OCI-LY7 (cell line): Measurements from ENCODE around the gene TMEM127. TPM values are rescaled to one million over a fixed set of nuclear protein-coding genes. Genes with fewer than 3 reads are reported as not detected.
A peak's percentile ranks its signal among the peaks of the same experiment; 100 is the strongest.

Source experiments
- BruUV-seq: library from RNA; stranded (reverse); fragments of 400-500 nt; replicated peaks from 2 replicates; lab custom pipeline; 2021; lab: Mats Ljungman, UMichigan
- CTCF ChIA-PET: fragments of 300-600 bp; sonication (Branson Sonifier 250); formaldehyde crosslinking; loops from one replicate; lab custom pipeline; 2022; ENCODE audit warnings: antibody characterized with exemption; ENCODE audit not compliant: unreplicated experiment; lab: Charles Lee
- POLR2A ChIA-PET: fragments of 300-600 bp; sonication (Branson Sonifier 250); formaldehyde crosslinking; loops from one replicate; lab custom pipeline; 2022; ENCODE audit warnings: antibody characterized with exemption; lab: Charles Lee
- DNase-seq: peaks from one replicate; pipeline ENCODE4 v3.0.0-alpha.2; 2015; ENCODE audit warnings: low spot score
- H2AFZ ChIP-seq: fragments of 200-600 bp; sonication (generic), shearing (Covaris generic); 2 replicates; pipeline ENCODE4 v1.6.1; 2014; ENCODE audit warnings: mild to moderate bottlenecking, antibody characterized with exemption, low read length, moderate library complexity
- H3K27ac ChIP-seq: fragments of 200-600 bp; sonication (generic); 2 replicates; pipeline ENCODE4 v1.5.1; 2014; ENCODE audit warnings: mixed run types, low read depth, mild to moderate bottlenecking, moderate library complexity, low read length, inconsistent platforms; ENCODE audit not compliant: poor library complexity, severe bottlenecking
- H3K36me3 ChIP-seq: fragments of 200-600 bp; sonication (generic); 2 replicates; pipeline ENCODE4 v1.6.1; 2014; ENCODE audit warnings: mild to moderate bottlenecking, antibody characterized with exemption, low read length, moderate library complexity, mixed read lengths; ENCODE audit not compliant: insufficient read depth
- H3K4me1 ChIP-seq: fragments of 200-600 bp; sonication (generic); 2 replicates; pipeline ENCODE4 v1.5.1; 2014; ENCODE audit warnings: mild to moderate bottlenecking, low read length; ENCODE audit not compliant: insufficient read depth, poor library complexity, severe bottlenecking
- H3K4me2 ChIP-seq: fragments of 200-600 bp; sonication (generic); 2 replicates; pipeline ENCODE4 v1.6.1; 2014; ENCODE audit warnings: mild to moderate bottlenecking, low read length
- H3K4me3 ChIP-seq: fragments of 200-600 bp; sonication (generic); 2 replicates; pipeline ENCODE4 v1.5.1; 2014; ENCODE audit warnings: mild to moderate bottlenecking, low read depth, low read length; ENCODE audit not compliant: poor library complexity, severe bottlenecking
- H3K79me2 ChIP-seq: fragments of 200-600 bp; sonication (generic); 2 replicates; pipeline ENCODE4 v1.6.1; 2016; ENCODE audit warnings: low read depth, mild to moderate bottlenecking, low read length, moderate library complexity, mixed read lengths; ENCODE audit not compliant: insufficient read depth
- H3K9me2 ChIP-seq: fragments of 200-600 bp; sonication (generic); 2 replicates; pipeline ENCODE4 v1.6.1; 2016; ENCODE audit warnings: mild to moderate bottlenecking, low read length, mixed read lengths; ENCODE audit not compliant: insufficient read depth
- H3K9me3 ChIP-seq: fragments of 200-600 bp; sonication (generic); 2 replicates; pipeline ENCODE4 v1.6.1; 2014; ENCODE audit warnings: mild to moderate bottlenecking, mixed run types, low read length, mixed read lengths
- H4K20me1 ChIP-seq: fragments of 200-600 bp; sonication (generic); 2 replicates; pipeline ENCODE4 v1.6.1; 2014; ENCODE audit warnings: mild to moderate bottlenecking, antibody characterized with exemption, low read length, moderate library complexity, mixed read lengths; ENCODE audit not compliant: insufficient read depth
- EZH2phosphoT487 ChIP-seq: fragments of 200-600 bp; sonication (generic); IDR thresholded peaks from 2 replicates; pipeline ENCODE4 v1.6.1; 2018; ENCODE audit warnings: low read depth, borderline replicate concordance, mild to moderate bottlenecking, mixed run types, antibody characterized with exemption, low read length, moderate library complexity, mixed read lengths
- intact Hi-C: fragments of 100-400 bp; cut with micrococcal nuclease; formaldehyde crosslinking; loops from one replicate; pipeline ENCODE4 v1.10.0; 2022; ENCODE audit not compliant: unreplicated experiment
- total RNA-seq, 2 experiments: library from RNA; depleted of rRNA in 1 of 2; stranded (reverse); fragments of >200 nt in 1 of 2; shearing (Covaris generic) in 1 of 2; gene quantifications; 2 replicates each; pipeline ENCODE4 v1.2.3, GENCODE V29; 2014 to 2022
- TF ChIP-seq, protein P1 (sequence below): fragments of 200-600 bp; sonication (generic); conservative IDR thresholded peaks from 2 replicates; pipeline ENCODE4 v1.5.1; 2014; ENCODE audit warnings: mild to moderate bottlenecking, antibody characterized with exemption, low read length, moderate library complexity, mixed read lengths

The TMEM127 gene
- total RNA-seq, 2 experiments from 2014 or later = 12.1 to 20.4 TPM

DNA sequence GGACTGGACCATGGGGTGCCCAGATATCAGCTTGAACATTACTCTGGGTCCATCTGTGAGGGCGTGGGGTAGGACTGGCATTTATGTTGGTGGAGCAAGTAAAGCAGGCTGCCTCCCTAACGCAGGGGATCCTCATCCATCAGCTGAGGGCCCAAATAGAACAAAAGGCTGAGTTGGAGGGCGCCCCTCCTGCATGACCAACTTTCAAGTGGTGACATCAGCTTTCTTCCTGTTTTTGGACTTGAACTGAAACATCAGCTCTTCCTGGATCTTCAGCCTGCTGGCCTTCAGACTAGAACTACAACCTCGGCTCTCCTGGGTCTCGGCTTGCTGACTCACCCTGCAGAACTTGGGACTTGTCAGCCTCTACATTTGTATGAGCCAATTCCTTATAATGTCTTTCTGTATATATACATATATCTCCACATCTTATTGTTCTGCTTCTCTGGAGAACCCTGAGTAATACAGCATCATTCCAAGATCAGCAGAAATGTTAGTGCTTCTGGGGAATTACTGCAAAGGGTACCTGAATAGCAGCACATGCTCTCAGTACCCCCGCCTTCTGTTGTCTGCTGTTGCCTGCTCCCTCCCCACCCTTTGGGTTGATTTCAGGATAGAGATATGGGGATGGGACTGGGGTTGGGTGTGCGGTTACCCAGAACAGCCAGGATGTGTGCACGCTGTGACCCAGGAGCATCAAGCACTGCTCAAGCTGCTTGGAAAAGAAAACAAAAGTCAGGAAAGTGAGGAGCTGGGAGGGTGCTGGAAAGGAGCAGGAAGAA, 20.0 kb downstream of the TMEM127 start:
- no TSS peak for BruUV-seq
- ChIA-PET POLR2A (interaction anchor here (1.1 to 2.1 kb wide), 4 partner anchors 10 to 15 kb away, joined by 4 to 7 read pairs (median 5); no protein-coding TSS in a partner anchor), CTCF (interaction anchor here (1.8 kb wide), 1 partner anchor 14 kb away, joined by 6 read pairs; no protein-coding TSS in a partner anchor)
- no peaks in the 10 kb centered on the region for H4K20me1 ChIP-seq
- peaks cover 10% of the 10 kb centered on the region for H3K36me3 ChIP-seq
- H3K9me2 ChIP-seq = no peaks in the 10 kb centered on the region
- H3K79me2 ChIP-seq = no peaks in the 10 kb centered on the region
- peak overlapping the region; percentile 39 for H3K27ac ChIP-seq
- intact Hi-C loops = no loop called here
- DNase-seq = peak; percentile 74
- H3K4me3 ChIP-seq = no peak overlapping the region
- TF ChIP-seq, protein P1, sequence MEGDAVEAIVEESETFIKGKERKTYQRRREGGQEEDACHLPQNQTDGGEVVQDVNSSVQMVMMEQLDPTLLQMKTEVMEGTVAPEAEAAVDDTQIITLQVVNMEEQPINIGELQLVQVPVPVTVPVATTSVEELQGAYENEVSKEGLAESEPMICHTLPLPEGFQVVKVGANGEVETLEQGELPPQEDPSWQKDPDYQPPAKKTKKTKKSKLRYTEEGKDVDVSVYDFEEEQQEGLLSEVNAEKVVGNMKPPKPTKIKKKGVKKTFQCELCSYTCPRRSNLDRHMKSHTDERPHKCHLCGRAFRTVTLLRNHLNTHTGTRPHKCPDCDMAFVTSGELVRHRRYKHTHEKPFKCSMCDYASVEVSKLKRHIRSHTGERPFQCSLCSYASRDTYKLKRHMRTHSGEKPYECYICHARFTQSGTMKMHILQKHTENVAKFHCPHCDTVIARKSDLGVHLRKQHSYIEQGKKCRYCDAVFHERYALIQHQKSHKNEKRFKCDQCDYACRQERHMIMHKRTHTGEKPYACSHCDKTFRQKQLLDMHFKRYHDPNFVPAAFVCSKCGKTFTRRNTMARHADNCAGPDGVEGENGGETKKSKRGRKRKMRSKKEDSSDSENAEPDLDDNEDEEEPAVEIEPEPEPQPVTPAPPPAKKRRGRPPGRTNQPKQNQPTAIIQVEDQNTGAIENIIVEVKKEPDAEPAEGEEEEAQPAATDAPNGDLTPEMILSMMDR = 0 out of 2 replicates have a peak, but pooled peaks have one; percentile 15
- no peak for TF ChIP-seq EZH2phosphoT487
- peaks cover 49% of the 10 kb centered on the region for H3K4me1 ChIP-seq
- H3K9me3 ChIP-seq = no peaks in the 10 kb centered on the region
- peak overlapping the region; percentile 38; the same call in 1 of the 2 replicates for H3K4me2 ChIP-seq
- peak overlapping the region; percentile 4; the same call in 1 of the 2 replicates for H2AFZ ChIP-seq

- TF ChIP-seq, protein P1 = no peak
- no peak for TF ChIP-seq EZH2phosphoT487
- Histone ChIP-seq H3K36me3 (peaks cover 3% of the 10 kb centered on the region), H3K4me3 (no peak overlapping the region), H4K20me1 (no peaks in the 10 kb centered on the region), H3K27ac (no peak overlapping the region), H3K79me2 (no peaks in the 10 kb centered on the region), H2AFZ (no peak overlapping the region), H3K4me1 (peaks cover 64% of the 10 kb centered on the region), H3K4me2 (no peak overlapping the region), H3K9me3 (no peaks in the 10 kb centered on the region), H3K9me2 (no peaks in the 10 kb centered on the region)
- no peak for DNase-seq
- POLR2A ChIA-PET = interaction anchor here (1.4 to 3.2 kb wide), 2 partner anchors 11 to 96 kb away, joined by 3 to 25 read pairs; no protein-coding TSS in a partner anchor
- BruUV-seq = no TSS peak
- CTCF ChIA-PET = no interaction called here
- intact Hi-C loops = loop anchor here (5.0 kb wide), 1 partner anchor 102 kb away; no protein-coding TSS in a partner anchor
Observed at GRCh38 chr2:96243843-96244242, 22.0 kb downstream of the TMEM127 start.
